MM.1S (cell line): ENCODE measurements around the gene TSHZ2.

Experiments
- CTCF ChIP-seq: fragments of 300-600 bp; sonication (generic); IDR thresholded peaks from 2 replicates; pipeline ENCODE4 v1.5.1; 2016; ENCODE audit warnings: antibody characterized with exemption, low read length, mixed read lengths
- EZH2 ChIP-seq: fragments of 300-600 bp; sonication (generic); optimal IDR thresholded peaks from 2 replicates; pipeline ENCODE3; 2017; ENCODE audit warnings: low read depth, mild to moderate bottlenecking, antibody characterized with exemption, low read length, mixed read lengths
- EZH2phosphoT487 ChIP-seq: fragments of 300-600 bp; sonication (generic); IDR thresholded peaks from 2 replicates; pipeline ENCODE4 v1.6.1; 2018; ENCODE audit warnings: antibody characterized with exemption, low read length

- no peak for TF ChIP-seq CTCF
- TF ChIP-seq EZH2, result no peak
- no peak for TF ChIP-seq EZH2phosphoT487
Observed at GRCh38 chr20:53092772-53093300, 120.7 kb downstream of the TSHZ2 start.
